Measurements from ENCODE around the gene HSF4.

The HSF4 gene

DNA sequence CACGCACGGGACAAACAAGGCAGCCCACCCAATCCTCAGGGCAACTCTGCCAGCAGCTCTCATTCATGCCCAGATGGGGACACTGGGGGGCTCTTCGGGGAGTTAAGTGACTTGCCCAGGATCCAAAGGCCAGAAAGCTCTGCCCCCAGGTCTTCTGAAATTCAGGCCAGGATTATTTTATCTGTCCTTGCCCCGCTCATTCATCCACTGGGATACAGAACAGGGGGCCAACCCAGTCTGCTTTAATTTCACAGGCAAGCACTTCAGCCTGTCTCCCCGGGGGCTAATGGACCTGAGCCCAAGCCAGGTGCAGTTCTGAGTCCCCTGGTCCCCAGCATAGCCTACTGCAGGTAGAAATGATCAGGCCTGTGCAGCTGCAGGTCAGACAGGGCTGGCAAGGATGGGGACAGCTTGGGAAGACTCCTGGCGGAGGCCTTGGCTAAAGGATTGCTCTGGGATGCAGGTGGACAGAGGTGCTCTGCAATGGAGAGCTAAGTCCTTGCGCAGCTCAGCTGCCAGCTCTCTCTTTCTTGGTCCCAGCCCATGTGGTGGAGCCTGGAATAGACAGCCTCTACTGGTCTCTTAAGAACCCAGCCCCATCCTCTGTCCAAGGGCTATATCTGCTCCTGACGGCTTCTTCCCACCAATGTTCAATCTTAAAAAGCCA, 13.0 kb upstream of the HSF4 start:
- peak overlapping the region; percentile 77 for H3K4me3 ChIP-seq (ENCODE audit: low read depth, low read length)
- H3K9me3 ChIP-seq = no peaks in the 10 kb centered on the region

DNA sequence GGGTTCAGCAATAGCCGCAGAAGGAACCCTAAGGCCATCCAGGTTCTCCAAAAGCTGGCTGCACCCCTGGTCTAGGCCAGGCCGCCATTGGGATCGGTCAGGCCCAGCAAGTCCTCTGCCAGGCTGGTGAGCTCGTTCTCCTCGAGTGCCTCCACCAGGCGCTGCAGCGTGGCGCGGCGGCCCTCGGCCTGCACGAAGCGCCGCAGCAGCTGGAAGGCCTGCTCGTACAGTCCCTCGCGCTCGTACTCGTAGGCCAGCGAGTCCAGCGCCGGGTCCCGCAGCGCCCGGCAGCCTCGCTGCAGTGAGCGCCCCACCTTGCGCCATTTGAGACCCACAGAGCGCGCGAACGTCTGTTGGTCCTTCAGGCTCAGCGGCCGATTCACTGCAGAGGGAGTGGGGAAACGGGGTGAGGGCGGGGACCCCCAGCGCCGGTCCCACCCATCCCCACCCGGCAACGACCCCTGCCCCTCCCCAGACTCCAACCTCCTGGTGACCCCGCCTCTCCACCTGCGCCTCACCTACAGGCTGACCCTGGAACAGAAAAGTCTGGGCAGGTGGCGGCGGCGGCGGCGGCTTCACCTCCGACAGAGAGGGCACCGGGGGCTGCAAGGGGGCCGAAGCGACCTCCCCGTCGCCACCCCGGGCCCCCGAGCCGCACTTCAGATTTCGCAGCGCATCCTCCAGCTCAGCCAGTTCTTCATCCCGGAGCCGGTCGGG, 9.8 kb upstream of the HSF4 start:
- no peak for DNase-seq
- Histone ChIP-seq H3K4me3 (ENCODE audit: low read depth, low read length) (peak overlapping the region; percentile 41), H3K36me3 (no peaks in the 10 kb centered on the region), H3K4me1 (0 out of 2 replicates have a peak, but pooled peaks cover 2% of the 10 kb centered on the region), H3K27me3 (peaks cover 12% of the 10 kb centered on the region), H3K9me3 (no peaks in the 10 kb centered on the region)
- no peak for TF ChIP-seq CTCF (IDR thresholded peaks at IDR 0.05; ENCODE audit: low read depth, low read length)

More for the DNA sequence above, 13.0 kb upstream of the HSF4 start:
- Histone ChIP-seq H3K27me3 (peaks cover 12% of the 10 kb centered on the region), H3K36me3 (peaks cover 17% of the 10 kb centered on the region), H3K4me1 (0 out of 2 replicates have a peak, but pooled peaks cover 2% of the 10 kb centered on the region)
- no peak for DNase-seq
- TF ChIP-seq CTCF (IDR thresholded peaks at IDR 0.05; ENCODE audit: low read depth, low read length) = no peak

DNA sequence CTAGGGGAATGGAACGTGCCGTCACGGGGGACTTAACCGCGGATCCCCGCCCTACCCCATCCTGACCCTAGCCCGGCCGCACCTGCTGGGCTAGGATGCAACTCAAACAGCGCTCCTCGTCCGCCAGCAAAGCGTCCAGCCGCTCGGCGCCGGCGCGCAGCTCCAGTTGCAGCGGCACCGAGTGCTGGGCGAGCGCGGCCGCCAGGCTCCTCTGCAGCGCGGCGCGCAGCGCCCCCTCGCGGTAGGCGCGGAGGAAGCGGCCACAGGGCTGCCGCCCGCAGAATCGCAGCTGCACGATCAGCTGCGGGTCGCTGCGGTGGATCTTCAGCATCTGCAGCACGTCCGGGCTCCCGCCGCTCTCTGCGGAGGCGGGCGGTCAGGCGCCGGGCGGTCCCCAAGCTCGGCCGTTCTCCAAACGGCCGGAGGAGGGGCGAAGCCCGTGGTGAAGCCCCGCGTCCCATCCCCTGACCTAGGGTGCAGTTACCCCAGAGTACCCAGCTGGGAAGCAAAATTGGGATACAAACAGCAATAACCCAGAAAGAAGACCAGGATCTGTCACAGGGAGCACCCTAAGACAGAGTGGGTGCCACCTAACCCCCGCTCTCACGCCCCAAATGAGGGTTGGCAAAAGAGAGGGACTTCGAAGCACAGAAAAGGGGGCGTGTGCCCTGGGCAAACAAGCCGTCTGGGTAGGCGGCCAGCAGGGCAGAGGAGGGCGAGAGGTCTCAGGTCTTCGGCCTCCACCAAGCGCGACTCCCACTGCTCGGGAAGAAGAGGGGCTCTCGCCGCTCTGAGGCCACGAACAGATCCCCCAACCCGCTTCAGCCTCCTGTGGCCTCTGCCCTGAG, 9.0 kb upstream of the HSF4 start:
- H3K27me3 ChIP-seq = peaks cover 12% of the 10 kb centered on the region
- peak; percentile 87 for DNase-seq
- H3K9me3 ChIP-seq = no peaks in the 10 kb centered on the region
- 0 out of 2 replicates have a peak, but pooled peaks cover 2% of the 10 kb centered on the region for H3K4me1 ChIP-seq
- TF ChIP-seq CTCF (IDR thresholded peaks at IDR 0.05; ENCODE audit: low read depth, low read length) = peak; percentile 68
- peak overlapping the region; percentile 41 for H3K4me3 ChIP-seq (ENCODE audit: low read depth, low read length)
- H3K36me3 ChIP-seq = no peaks in the 10 kb centered on the region

DNA sequence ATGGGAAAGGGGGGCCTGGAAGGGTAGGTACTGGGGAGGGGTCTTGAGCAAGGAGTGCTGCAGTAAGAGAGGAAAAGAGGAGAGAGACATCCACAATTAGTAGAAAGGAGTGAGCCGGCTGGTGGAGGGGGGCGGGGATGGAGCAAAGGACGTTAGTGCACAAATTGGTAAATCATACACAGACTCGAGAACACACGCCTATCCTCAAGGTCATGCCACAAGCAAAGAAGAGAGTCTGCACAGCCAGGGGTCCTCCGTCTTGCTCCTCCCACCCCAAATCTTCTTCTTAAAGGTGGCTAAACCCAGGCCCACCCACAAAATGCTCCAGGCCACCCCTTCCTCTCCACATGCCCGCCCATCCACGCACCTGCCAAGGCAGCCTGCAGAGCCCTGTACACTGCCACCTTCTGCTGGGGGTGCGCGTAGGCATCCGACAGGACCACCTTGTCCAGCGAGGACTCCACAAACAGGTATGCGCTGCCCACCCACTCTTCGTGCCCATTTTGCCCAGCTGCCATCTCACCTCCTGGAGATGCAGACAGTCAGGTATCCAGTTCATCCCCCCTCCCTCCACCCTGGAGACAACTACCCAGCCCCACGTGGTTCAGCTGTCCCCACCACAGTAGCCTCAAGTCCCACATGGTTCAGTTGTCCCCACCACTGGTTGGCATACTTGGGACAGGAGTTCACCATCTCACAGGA, 8.3 kb upstream of the HSF4 start:
- 0 out of 2 replicates have a peak, but pooled peaks cover 2% of the 10 kb centered on the region for H3K4me1 ChIP-seq
- peaks cover 12% of the 10 kb centered on the region for H3K27me3 ChIP-seq
- DNase-seq = peak; percentile 10
- no peak overlapping the region for H3K4me3 ChIP-seq (ENCODE audit: low read depth, low read length)
- no peaks in the 10 kb centered on the region for H3K36me3 ChIP-seq
- H3K9me3 ChIP-seq = no peaks in the 10 kb centered on the region
- TF ChIP-seq CTCF (IDR thresholded peaks at IDR 0.05; ENCODE audit: low read depth, low read length) = no peak

DNA sequence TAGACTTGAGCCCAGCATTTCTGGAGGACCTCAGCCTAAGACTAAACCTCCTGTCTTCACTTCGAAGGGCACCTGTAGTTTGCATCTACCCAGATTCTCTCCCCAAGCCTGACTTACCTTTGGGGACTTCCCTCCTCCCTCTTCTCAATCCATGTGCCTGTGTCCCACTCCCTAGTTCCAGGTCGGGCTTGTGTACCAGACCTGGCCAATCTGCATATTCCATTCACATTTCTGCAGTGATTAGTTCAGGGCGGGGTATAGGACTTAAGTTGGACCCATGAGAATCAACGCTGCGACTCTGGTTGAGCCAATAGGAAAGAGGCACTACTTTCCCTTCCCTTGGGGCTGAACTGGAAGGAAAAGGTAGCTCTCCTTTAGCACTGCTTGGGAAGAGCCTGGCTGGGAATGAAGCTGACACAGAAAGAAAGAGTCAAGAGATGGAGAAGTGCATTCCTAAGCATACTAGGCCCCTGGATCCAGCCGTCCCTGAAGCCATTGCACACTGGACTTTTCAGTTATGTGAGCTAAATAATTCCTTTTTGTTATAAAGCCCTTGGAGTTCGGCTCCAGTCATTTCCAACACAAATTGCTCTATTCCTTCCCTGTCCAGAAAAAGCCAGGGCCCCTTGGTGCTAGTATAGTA, 7.3 kb upstream of the HSF4 start:
- no peaks in the 10 kb centered on the region for H3K4me1 ChIP-seq
- no peak overlapping the region for H3K4me3 ChIP-seq (ENCODE audit: low read depth, low read length)
- no peaks in the 10 kb centered on the region for H3K36me3 ChIP-seq
- no peak for DNase-seq
- no peaks in the 10 kb centered on the region for H3K9me3 ChIP-seq
- H3K27me3 ChIP-seq = peaks cover 12% of the 10 kb centered on the region
- TF ChIP-seq CTCF (IDR thresholded peaks at IDR 0.05; ENCODE audit: low read depth, low read length) = no peak
